ENCODE data around the gene SPDYE5.
"Not testable (repeated sequence)": the region's sequence is repeated elsewhere in the genome, so short reads cannot be mapped to it uniquely, and the experiment has no call there.

DNA sequence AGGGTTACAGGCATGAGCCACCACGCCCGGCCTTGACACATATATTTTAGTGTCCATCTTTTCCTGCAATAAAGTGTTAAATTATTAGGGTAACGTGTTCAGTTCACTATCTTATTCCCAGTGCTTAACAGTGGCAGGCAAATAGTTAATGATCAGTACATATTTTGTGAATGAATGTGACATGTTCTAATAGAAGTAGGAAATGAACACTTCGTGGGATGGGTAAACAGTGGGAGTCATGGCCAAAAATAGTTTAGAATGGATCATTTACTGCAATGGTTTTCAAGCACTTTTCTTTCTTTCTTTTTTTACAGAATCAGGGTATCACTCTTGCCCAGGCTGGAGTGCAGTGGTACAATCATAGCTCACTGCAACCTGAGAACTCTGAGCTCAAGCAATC, 22.0 kb upstream of the SPDYE5 start:
- TF ChIP-seq, protein P1, sequence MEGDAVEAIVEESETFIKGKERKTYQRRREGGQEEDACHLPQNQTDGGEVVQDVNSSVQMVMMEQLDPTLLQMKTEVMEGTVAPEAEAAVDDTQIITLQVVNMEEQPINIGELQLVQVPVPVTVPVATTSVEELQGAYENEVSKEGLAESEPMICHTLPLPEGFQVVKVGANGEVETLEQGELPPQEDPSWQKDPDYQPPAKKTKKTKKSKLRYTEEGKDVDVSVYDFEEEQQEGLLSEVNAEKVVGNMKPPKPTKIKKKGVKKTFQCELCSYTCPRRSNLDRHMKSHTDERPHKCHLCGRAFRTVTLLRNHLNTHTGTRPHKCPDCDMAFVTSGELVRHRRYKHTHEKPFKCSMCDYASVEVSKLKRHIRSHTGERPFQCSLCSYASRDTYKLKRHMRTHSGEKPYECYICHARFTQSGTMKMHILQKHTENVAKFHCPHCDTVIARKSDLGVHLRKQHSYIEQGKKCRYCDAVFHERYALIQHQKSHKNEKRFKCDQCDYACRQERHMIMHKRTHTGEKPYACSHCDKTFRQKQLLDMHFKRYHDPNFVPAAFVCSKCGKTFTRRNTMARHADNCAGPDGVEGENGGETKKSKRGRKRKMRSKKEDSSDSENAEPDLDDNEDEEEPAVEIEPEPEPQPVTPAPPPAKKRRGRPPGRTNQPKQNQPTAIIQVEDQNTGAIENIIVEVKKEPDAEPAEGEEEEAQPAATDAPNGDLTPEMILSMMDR (IDR thresholded peaks at IDR 0.05), result not testable (repeated sequence)
- TF ChIP-seq POLR2A (IDR thresholded peaks at IDR 0.05), result not testable (repeated sequence)

Measured in heart left ventricle (tissue), 13 donors.